Trophoblast cell (in vitro differentiated cells and primary cell): ENCODE measurements around the gene HTR3B.

Experiments
- DNase-seq, 2 donors: peaks; one replicate each; pipeline ENCODE4 v3.0.0-alpha.2; 2016
- H2AFZ ChIP-seq: 2 replicates; pipeline ENCODE4 v1.6.1; 2013; ENCODE audit warnings: low read length, moderate library complexity, mild to moderate bottlenecking; ENCODE audit not compliant: insufficient read depth, poor library complexity
- H2AK5ac ChIP-seq: 2 replicates; pipeline ENCODE4 v1.6.1; 2013; ENCODE audit warnings: mild to moderate bottlenecking, low read length
- H2BK120ac ChIP-seq: 2 replicates; pipeline ENCODE4 v1.6.1; 2013; ENCODE audit warnings: low read length, mild to moderate bottlenecking, moderate library complexity; ENCODE audit not compliant: insufficient read depth, poor library complexity
- H2BK12ac ChIP-seq: 2 replicates; pipeline ENCODE4 v1.6.1; 2013; ENCODE audit warnings: mild to moderate bottlenecking, low read length, moderate library complexity
- H2BK5ac ChIP-seq: 2 replicates; pipeline ENCODE4 v1.6.1; 2013; ENCODE audit warnings: low read length, low read depth, moderate library complexity, mild to moderate bottlenecking; ENCODE audit not compliant: poor library complexity
- H3K14ac ChIP-seq: 2 replicates; pipeline ENCODE4 v1.6.1; 2013; ENCODE audit warnings: mild to moderate bottlenecking, low read length
- H3K18ac ChIP-seq: 2 replicates; pipeline ENCODE4 v1.6.1; 2013; ENCODE audit warnings: mild to moderate bottlenecking, low read length
- H3K23ac ChIP-seq: 2 replicates; pipeline ENCODE4 v1.6.1; 2013; ENCODE audit warnings: low read length
- H3K27ac ChIP-seq: 2 replicates; pipeline ENCODE4 v1.5.1; 2013; ENCODE audit warnings: low read depth, mild to moderate bottlenecking, inconsistent platforms, low read length, moderate library complexity
- H3K27me3 ChIP-seq: 2 replicates; pipeline ENCODE4 v1.6.1; 2013; ENCODE audit warnings: inconsistent platforms, mild to moderate bottlenecking, low read length, moderate library complexity; ENCODE audit not compliant: insufficient read depth
- H3K36me3 ChIP-seq, 2 experiments: 1 replicate in 1 of 2; 2 replicates in 1 of 2; pipeline ENCODE4 v1.6.1; 2013; ENCODE audit warnings: low read length in 2 of 2, mild to moderate bottlenecking in 2 of 2, moderate library complexity in 1 of 2; ENCODE audit not compliant: insufficient read depth in 2 of 2, control insufficient read depth in 1 of 2
- H3K4ac ChIP-seq: 2 replicates; pipeline ENCODE4 v1.6.1; 2013; ENCODE audit warnings: low read depth, mild to moderate bottlenecking, low read length, moderate library complexity
- H3K4me1 ChIP-seq, 2 experiments: 1 replicate in 1 of 2; 2 replicates in 1 of 2; pipeline ENCODE4 v1.6.1; 2013; ENCODE audit warnings: low read length in 2 of 2, mild to moderate bottlenecking in 2 of 2, moderate library complexity in 1 of 2; ENCODE audit not compliant: insufficient read depth in 2 of 2, control insufficient read depth in 1 of 2
- H3K4me2 ChIP-seq: 2 replicates; pipeline ENCODE4 v1.6.1; 2013; ENCODE audit warnings: inconsistent platforms, mild to moderate bottlenecking, low read length, moderate library complexity
- H3K4me3 ChIP-seq: 2 replicates; pipeline ENCODE4 v1.5.1; 2013; ENCODE audit warnings: mild to moderate bottlenecking, low read depth, low read length, inconsistent platforms
- H3K79me1 ChIP-seq: one replicate; pipeline ENCODE4 v1.6.1; 2013; ENCODE audit warnings: low read length
- H3K79me2 ChIP-seq: 2 replicates; pipeline ENCODE4 v1.6.1; 2013; ENCODE audit warnings: low read length, mild to moderate bottlenecking; ENCODE audit not compliant: control insufficient read depth, insufficient read depth, poor library complexity
- H3K9ac ChIP-seq: 2 replicates; pipeline ENCODE4 v1.6.1; 2013; ENCODE audit warnings: mild to moderate bottlenecking, low read length
- H3K9me3 ChIP-seq: 2 replicates; pipeline ENCODE4 v1.6.1; 2013; ENCODE audit warnings: low read depth, mild to moderate bottlenecking, control low read depth, inconsistent platforms, low read length; ENCODE audit not compliant: insufficient read depth
- H4K12ac ChIP-seq: 2 replicates; pipeline ENCODE4 v1.6.1; 2013; ENCODE audit warnings: low read depth, mild to moderate bottlenecking, low read length, moderate library complexity
- H4K8ac ChIP-seq: 2 replicates; pipeline ENCODE4 v1.6.1; 2013; ENCODE audit warnings: low read depth, mild to moderate bottlenecking, low read length, moderate library complexity
- H4K91ac ChIP-seq: one replicate; pipeline ENCODE4 v1.6.1; 2013; ENCODE audit warnings: low read depth, mild to moderate bottlenecking, low read length, moderate library complexity
- WGBS: extraction: QIAGEN DNeasy Blood & Tissue Kit; methylation state at CpG from one replicate; pipeline ENCODE4 v1.1.7; 2013; ENCODE audit warnings: missing lambda C conversion rate; ENCODE audit not compliant: insufficient read length, insufficient coverage; ENCODE audit errors: extremely low coverage; 5-methylcytosine and 5-hydroxymethylcytosine counted together

HTR3B gene

GRCh38 chr11:113980785-113981184 lies 76.2 kb downstream of the HTR3B start:
- H3K23ac ChIP-seq, result no peak overlapping the region
- H3K27me3 ChIP-seq, result no peaks in the 10 kb centered on the region
- H2BK12ac ChIP-seq, result no peak overlapping the region
- no peak overlapping the region for H3K14ac ChIP-seq
- no peaks in the 10 kb centered on the region for H3K4me1 ChIP-seq
- no peak overlapping the region for H2BK120ac ChIP-seq
- H4K91ac ChIP-seq, result no peak overlapping the region
- no peak overlapping the region for H3K4me3 ChIP-seq
- no peak overlapping the region for H3K27ac ChIP-seq
- no peak overlapping the region for H2BK5ac ChIP-seq
- H4K12ac ChIP-seq, result no peak overlapping the region
- H3K18ac ChIP-seq, result no peak overlapping the region
- no peak overlapping the region for H2AK5ac ChIP-seq
- no peak overlapping the region for H4K8ac ChIP-seq
- H3K4me2 ChIP-seq, result no peak overlapping the region
- no CpG with 5 or more reads among the region's 6 CpGs for WGBS
- peaks cover 2% of the 10 kb centered on the region for H3K9me3 ChIP-seq
- H2AFZ ChIP-seq, result no peak overlapping the region
- no peak for DNase-seq
- H3K4ac ChIP-seq, result no peak overlapping the region
- no peaks in the 10 kb centered on the region for H3K36me3 ChIP-seq
- H3K9ac ChIP-seq, result no peak overlapping the region
- H3K79me2 ChIP-seq, result no peaks in the 10 kb centered on the region
- no peaks in the 10 kb centered on the region for H3K79me1 ChIP-seq

GRCh38 chr11:113982306-113982705 lies 77.7 kb downstream of the HTR3B start:
- H3K27me3 ChIP-seq, result no peaks in the 10 kb centered on the region
- no peak overlapping the region for H2BK12ac ChIP-seq
- H3K36me3 ChIP-seq, result no peaks in the 10 kb centered on the region
- H3K4me3 ChIP-seq, result no peak overlapping the region
- H4K12ac ChIP-seq, result no peak overlapping the region
- H3K23ac ChIP-seq, result no peak overlapping the region
- H4K8ac ChIP-seq, result no peak overlapping the region
- H3K27ac ChIP-seq, result no peak overlapping the region
- no peak overlapping the region for H4K91ac ChIP-seq
- H3K9me3 ChIP-seq, result peaks cover 2% of the 10 kb centered on the region
- H2AFZ ChIP-seq, result no peak overlapping the region
- no peak overlapping the region for H3K9ac ChIP-seq
- no peak overlapping the region for H3K4ac ChIP-seq
- no peak overlapping the region for H2BK120ac ChIP-seq
- H3K18ac ChIP-seq, result no peak overlapping the region
- DNase-seq, result no peak
- no peak overlapping the region for H2AK5ac ChIP-seq
- no peak overlapping the region for H2BK5ac ChIP-seq
- H3K79me1 ChIP-seq, result no peaks in the 10 kb centered on the region
- H3K4me1 ChIP-seq, result no peaks in the 10 kb centered on the region
- H3K79me2 ChIP-seq, result no peaks in the 10 kb centered on the region
- no peak overlapping the region for H3K4me2 ChIP-seq
- H3K14ac ChIP-seq, result no peak overlapping the region

GRCh38 chr11:113984781-113985180 lies 80.2 kb downstream of the HTR3B start:
- H3K27ac ChIP-seq, result no peak overlapping the region
- no peak overlapping the region for H3K4ac ChIP-seq
- peaks cover 2% of the 10 kb centered on the region for H3K9me3 ChIP-seq
- no peak overlapping the region for H4K91ac ChIP-seq
- H2BK5ac ChIP-seq, result no peak overlapping the region
- H3K4me3 ChIP-seq, result no peak overlapping the region
- no peak overlapping the region for H3K23ac ChIP-seq
- H3K18ac ChIP-seq, result no peak overlapping the region
- H3K79me1 ChIP-seq, result no peaks in the 10 kb centered on the region
- H3K79me2 ChIP-seq, result no peaks in the 10 kb centered on the region
- no peak overlapping the region for H4K12ac ChIP-seq
- H3K36me3 ChIP-seq, result no peaks in the 10 kb centered on the region
- no peak overlapping the region for H3K14ac ChIP-seq
- no peak overlapping the region for H3K4me2 ChIP-seq
- DNase-seq, result no peak
- no peak overlapping the region for H4K8ac ChIP-seq
- H3K4me1 ChIP-seq, result no peaks in the 10 kb centered on the region
- no peak overlapping the region for H2BK12ac ChIP-seq
- no peak overlapping the region for H2AK5ac ChIP-seq
- H2BK120ac ChIP-seq, result no peak overlapping the region
- H2AFZ ChIP-seq, result no peak overlapping the region
- no peak overlapping the region for H3K9ac ChIP-seq
- H3K27me3 ChIP-seq, result no peaks in the 10 kb centered on the region
- no CpG with 5 or more reads among the region's 6 CpGs for WGBS

- Histone ChIP-seq H4K91ac (no peak overlapping the region), H3K79me1 (no peaks in the 10 kb centered on the region), H3K18ac (no peak overlapping the region), H2AK5ac (no peak overlapping the region), H3K4me2 (no peak overlapping the region), H2BK5ac (no peak overlapping the region), H2BK12ac (no peak overlapping the region), H3K23ac (no peak overlapping the region), H3K4me1 (no peaks in the 10 kb centered on the region), H2BK120ac (no peak overlapping the region), H3K9ac (no peak overlapping the region), H3K14ac (no peak overlapping the region), H4K12ac (no peak overlapping the region), H3K27ac (no peak overlapping the region), H3K79me2 (no peaks in the 10 kb centered on the region), H3K36me3 (no peaks in the 10 kb centered on the region), H3K9me3 (peaks cover 2% of the 10 kb centered on the region), H4K8ac (no peak overlapping the region), H3K4me3 (no peak overlapping the region), H3K4ac (no peak overlapping the region), H2AFZ (no peak overlapping the region), H3K27me3 (no peaks in the 10 kb centered on the region)
- WGBS, result no CpG with 5 or more reads among the region's 4 CpGs
- DNase-seq, result no peak
Measured at GRCh38 chr11:113985906-113986305, 81.3 kb downstream of the HTR3B start.
